Breast epithelium (tissue), 4 donors: ENCODE data around the gene TSPAN17. TPM values are rescaled to one million over a fixed set of nuclear protein-coding genes. Genes with fewer than 3 reads are reported as not detected.

Experiments
- DNase-seq, 2 donors: peaks; one replicate each; pipeline ENCODE4 v3.0.0-alpha.2; 2019; ENCODE audit warnings: low spot score in 2 of 2
- H3K27ac ChIP-seq, 2 donors: fragments of 200-600 bp; sonication (generic) in 1 of 2; one replicate each; pipeline ENCODE4 v1.5.1; 2016 to 2019; ENCODE audit warnings: mild to moderate bottlenecking in 1 of 2
- H3K27me3 ChIP-seq, 2 donors: fragments of 200-600 bp; sonication (generic) in 1 of 2; one replicate each; pipeline versions ENCODE4 v1.5.1 to v1.6.0; 2017 to 2019; ENCODE audit warnings: control low read depth in 1 of 2, mild to moderate bottlenecking in 1 of 2
- H3K36me3 ChIP-seq: fragments of 200-600 bp; one replicate; pipeline ENCODE4 v1.5.1; 2019
- H3K4me1 ChIP-seq, 2 donors: fragments of 200-600 bp; sonication (generic); one replicate each; pipeline ENCODE4 v1.5.1; 2016 to 2019; ENCODE audit warnings: control low read depth in 1 of 2
- H3K4me3 ChIP-seq, 3 donors: fragments of 200-600 bp; sonication (generic); 1 replicate in 2 of 3; 2 replicates in 1 of 3; pipeline ENCODE4 v1.5.1; 2016 to 2019; ENCODE audit warnings: mild to moderate bottlenecking in 3 of 3, moderate library complexity in 2 of 3
- H3K9me3 ChIP-seq, 2 donors: fragments of 200-600 bp; sonication (generic) in 1 of 2; one replicate each; pipeline ENCODE4 v1.5.1; 2016 to 2019; ENCODE audit warnings: control low read depth in 1 of 2
- CTCF ChIP-seq, 3 donors: fragments of 450-650 bp; IDR thresholded peaks; one replicate each; pipeline ENCODE4 v1.5.1; 2016 to 2017; ENCODE audit warnings: antibody characterized with exemption in 3 of 3, mild to moderate bottlenecking in 3 of 3, moderate library complexity in 3 of 3
- POLR2A ChIP-seq: fragments of 450-650 bp; IDR thresholded peaks from one replicate; pipeline ENCODE4 v1.6.1; 2016; ENCODE audit warnings: antibody characterized with exemption, mild to moderate bottlenecking, moderate library complexity
- POLR2AphosphoS5 ChIP-seq, 3 donors: sonication (generic); formaldehyde crosslinking; IDR thresholded peaks; one replicate each; pipeline ENCODE4 v1.6.1; 2017; ENCODE audit warnings: antibody characterized with exemption in 3 of 3
- intact Hi-C: fragments of 100-400 bp; cut with DNase I; formaldehyde crosslinking; loops from one replicate; pipeline ENCODE4 v1.15.1; 2023; ENCODE audit warnings: low total_unique reads
- total RNA-seq, 3 donors: library from RNA; depleted of rRNA; stranded (reverse); fragments of >200 nt; gene quantifications; one replicate each; pipeline ENCODE4 v1.1.0, GENCODE V29; 2016

Gene TSPAN17
- total RNA-seq, 3 donors from 2014 or later, result 10.4 to 20.0 (median 18.3) TPM

DNA sequence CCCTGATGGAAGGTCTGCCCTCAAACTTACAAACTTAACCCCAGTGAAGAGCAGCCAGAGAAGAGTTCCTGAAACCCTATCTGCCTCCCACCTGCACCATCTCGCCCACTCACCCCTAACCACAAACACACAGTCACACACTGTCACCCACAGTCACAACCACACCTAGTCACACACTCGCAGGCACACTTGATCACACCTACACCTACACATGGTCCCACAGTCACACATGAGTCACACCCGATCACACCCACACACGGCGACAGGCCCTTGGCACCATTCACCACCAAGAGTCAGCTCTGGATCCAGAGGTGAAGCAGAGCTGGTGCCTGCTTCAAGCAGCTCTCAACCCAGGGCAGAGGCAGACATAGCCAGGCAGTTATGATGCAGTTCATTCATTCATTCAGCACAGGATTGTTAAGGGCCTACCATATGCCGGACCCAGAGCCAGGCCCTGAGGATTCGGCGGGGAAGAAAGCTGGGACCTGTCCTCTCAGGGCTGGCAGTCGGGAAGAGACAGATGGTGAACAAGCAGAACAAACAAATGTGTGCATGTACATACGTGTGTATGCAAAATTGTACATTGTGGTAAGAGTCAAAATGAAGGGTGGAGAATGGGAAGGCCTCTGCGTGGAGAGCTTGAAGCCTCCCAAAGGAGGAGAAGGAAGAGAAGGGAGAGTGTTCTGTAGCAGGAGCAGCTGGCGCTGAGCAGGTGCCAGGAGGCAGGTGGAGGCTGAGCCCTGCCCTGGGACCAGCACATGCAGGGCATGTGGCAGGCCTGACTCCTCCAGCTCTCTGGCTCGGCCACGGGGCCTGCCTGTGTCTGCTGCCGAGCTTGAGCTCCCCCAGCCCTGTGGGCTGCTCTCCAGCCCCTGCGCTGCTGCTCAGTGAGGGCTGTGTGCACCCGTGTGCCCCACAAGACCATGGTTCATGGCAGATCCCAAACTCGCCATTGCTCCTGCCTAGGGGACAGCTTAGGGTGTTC, 6.4 kb downstream of the TSPAN17 start:
- H3K27me3 ChIP-seq, result no peaks in the 10 kb centered on the region
- H3K36me3 ChIP-seq, result no peaks in the 10 kb centered on the region
- H3K9me3 ChIP-seq, result no peaks in the 10 kb centered on the region
- DNase-seq, result no peak
- H3K27ac ChIP-seq, result no peak overlapping the region
- no peak overlapping the region for H3K4me3 ChIP-seq
- intact Hi-C loops, result no loop called here
- no peaks in the 10 kb centered on the region for H3K4me1 ChIP-seq
- TF ChIP-seq POLR2AphosphoS5 (IDR thresholded peaks at IDR 0.05) (no peak), POLR2A (no peak), CTCF (IDR thresholded peaks at IDR 0.05) (no peak)

DNA sequence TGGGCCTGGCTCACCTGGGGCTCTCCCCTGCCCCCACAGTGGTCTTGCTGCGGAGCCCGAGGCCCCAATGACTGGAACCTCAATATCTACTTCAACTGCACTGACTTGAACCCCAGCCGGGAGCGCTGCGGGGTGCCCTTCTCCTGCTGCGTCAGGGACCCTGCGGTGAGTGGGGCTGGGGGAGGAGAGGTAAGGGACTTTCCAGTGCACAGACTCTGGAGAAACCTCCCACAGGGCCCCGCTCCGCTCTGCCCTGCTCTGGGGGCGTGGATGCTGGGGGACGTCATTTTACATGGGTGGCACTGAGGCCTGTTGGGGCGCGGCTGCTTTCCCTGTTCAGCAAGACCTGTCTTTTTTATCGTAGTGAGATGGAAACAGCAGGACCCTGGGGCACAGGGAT, 7.6 kb downstream of the TSPAN17 start:
- H3K4me1 ChIP-seq, result no peaks in the 10 kb centered on the region
- H3K36me3 ChIP-seq, result no peaks in the 10 kb centered on the region
- TF ChIP-seq POLR2AphosphoS5 (IDR thresholded peaks at IDR 0.05) (no peak), CTCF (IDR thresholded peaks at IDR 0.05) (no peak), POLR2A (no peak)
- no peak overlapping the region for H3K4me3 ChIP-seq
- DNase-seq, result no peak
- H3K27ac ChIP-seq, result no peak overlapping the region
- intact Hi-C loops, result no loop called here
- H3K27me3 ChIP-seq, result no peaks in the 10 kb centered on the region
- no peaks in the 10 kb centered on the region for H3K9me3 ChIP-seq

DNA sequence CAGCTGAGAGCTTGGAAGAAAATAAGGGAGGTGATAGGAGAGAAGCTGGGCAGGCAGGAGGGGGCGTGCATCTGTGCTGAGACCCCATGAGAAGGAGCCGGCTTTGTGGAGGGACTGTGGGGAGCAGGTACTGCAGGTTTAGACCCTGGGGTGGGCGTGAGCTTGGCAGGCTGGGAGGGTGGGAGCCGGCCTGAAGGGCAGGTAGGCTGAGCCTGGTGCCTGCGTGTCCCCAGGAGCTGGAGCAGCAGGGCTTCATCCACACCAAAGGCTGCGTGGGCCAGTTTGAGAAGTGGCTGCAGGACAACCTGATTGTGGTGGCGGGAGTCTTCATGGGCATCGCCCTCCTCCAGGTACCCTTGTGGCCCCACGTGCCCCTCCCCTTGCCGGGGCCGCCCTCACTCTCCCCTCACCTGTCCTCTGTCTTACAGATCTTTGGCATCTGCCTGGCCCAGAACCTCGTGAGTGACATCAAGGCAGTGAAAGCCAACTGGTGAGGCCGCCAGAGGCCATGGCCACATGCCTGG, 9.2 kb downstream of the TSPAN17 start:
- TF ChIP-seq POLR2AphosphoS5 (IDR thresholded peaks at IDR 0.05), result no peak
- TF ChIP-seq CTCF (IDR thresholded peaks at IDR 0.05), result no peak
- TF ChIP-seq POLR2A, result no peak
- H3K36me3 ChIP-seq, result no peaks in the 10 kb centered on the region
- intact Hi-C loops, result no loop called here
- no peak overlapping the region for H3K27ac ChIP-seq
- no peak overlapping the region for H3K4me3 ChIP-seq
- DNase-seq, result no peak
- no peaks in the 10 kb centered on the region for H3K27me3 ChIP-seq
- H3K9me3 ChIP-seq, result no peaks in the 10 kb centered on the region
- H3K4me1 ChIP-seq, result no peaks in the 10 kb centered on the region

- Histone ChIP-seq H3K36me3 (no peaks in the 10 kb centered on the region), H3K4me3 (no peak overlapping the region), H3K27me3 (peaks cover 0 to 8% of the 10 kb centered on the region in 2 donors), H3K4me1 (no peaks in the 10 kb centered on the region), H3K27ac (no peak overlapping the region), H3K9me3 (no peaks in the 10 kb centered on the region)
- TF ChIP-seq POLR2A (no peak), POLR2AphosphoS5 (IDR thresholded peaks at IDR 0.05) (no peak), CTCF (IDR thresholded peaks at IDR 0.05) (peak in 2 of 3 donors; percentile 61 to 69)
- peak in 1 of 2 donors; percentile 54 for DNase-seq
- intact Hi-C loops, result no loop called here
These were observed 10.8 kb downstream of the TSPAN17 start for GRCh38 chr5:176658007-176658599.
